Measurements from ENCODE around the gene PRPF40A. TPM values are rescaled to one million over a fixed set of nuclear protein-coding genes. Genes with fewer than 3 reads are reported as not detected.

PRPF40A gene
- total and polyA plus RNA-seq, 12 donors: 13.3 to 51.8 (median 33.1) TPM

GRCh38 chr2:152644189-152644873 is 72.9 kb downstream of the PRPF40A start:
- DNase-seq (no peak), ATAC-seq (no peak)
- H3K36me3 ChIP-seq: peaks cover 0 to 83% (median 17%) of the 10 kb centered on the region in 9 donors
- 92 to 95% methylated on average over 6 of the region's 6 CpGs for WGBS, 2 donors
- H3K4me1 ChIP-seq: peaks cover 0 to 25% (median 15%) of the 10 kb centered on the region in 9 donors
- intact Hi-C loops (cut with DNase I): no loop called here
- no peaks in the 10 kb centered on the region for H3K27me3 ChIP-seq
- TF ChIP-seq CTCF (IDR thresholded peaks at IDR 0.05): no peak
- no peaks in the 10 kb centered on the region for H3K9me3 ChIP-seq
- no peak overlapping the region for H3K27ac ChIP-seq
- no peak overlapping the region for H3K4me3 ChIP-seq

- Histone ChIP-seq H3K4me3 (no peak overlapping the region), H3K4me1 (peaks cover 0 to 4% (median 0%) of the 10 kb centered on the region in 9 donors), H3K27me3 (no peaks in the 10 kb centered on the region), H3K27ac (no peak overlapping the region), H3K9me3 (no peaks in the 10 kb centered on the region), H3K36me3 (peaks cover 0 to 82% (median 13%) of the 10 kb centered on the region in 9 donors)
- intact Hi-C loops (cut with DNase I): loop anchor here (5.0 to 10.0 kb wide), 7 partner anchors 304 to 606 kb away; partner anchors contain the start of genes STAM2 (in 3 of the 10) and FMNL2 (in 2 of the 10)
- DNase-seq (no peak), ATAC-seq (no peak)
- 80% methylated on average over 8 of the region's 8 CpGs for whole genome bisulfite sequencing, 2 donors
- TF ChIP-seq CTCF (IDR thresholded peaks at IDR 0.05): no peak
Observed at GRCh38 chr2:152638590-152638989, 78.7 kb downstream of the PRPF40A start.

- 91 to 98% methylated on average over 2 of the region's 2 CpGs for WGBS, 2 donors
Observed at GRCh38 chr2:152638056-152638455, 79.2 kb downstream of the PRPF40A start.

GRCh38 chr2:152637251-152637650 is 80.0 kb downstream of the PRPF40A start:
- Histone ChIP-seq H3K9me3 (no peaks in the 10 kb centered on the region), H3K36me3 (peaks cover 0 to 82% (median 13%) of the 10 kb centered on the region in 9 donors), H3K4me1 (peaks cover 0 to 4% (median 0%) of the 10 kb centered on the region in 9 donors), H3K27me3 (no peaks in the 10 kb centered on the region), H3K4me3 (no peak overlapping the region), H3K27ac (no peak overlapping the region)
- intact Hi-C loops (cut with DNase I): loop anchor here (5.0 to 10.0 kb wide), 7 partner anchors 302 to 605 kb away; partner anchors contain the start of genes STAM2 (in 3 of the 10) and FMNL2 (in 2 of the 10)
- TF ChIP-seq CTCF (IDR thresholded peaks at IDR 0.05): no peak
- 89 to 91% methylated on average over 7 of the region's 7 CpGs for WGBS, 2 donors
- no peak for ATAC-seq
- DNase-seq: no peak

More at GRCh38 chr2:152638056-152638455, 79.2 kb downstream of the PRPF40A start:
- H3K27me3 ChIP-seq: no peaks in the 10 kb centered on the region
- H3K27ac ChIP-seq: no peak overlapping the region
- no peak for TF ChIP-seq CTCF (IDR thresholded peaks at IDR 0.05)
- DNase-seq (no peak), ATAC-seq (no peak)
- H3K4me1 ChIP-seq: peaks cover 0 to 4% (median 0%) of the 10 kb centered on the region in 9 donors
- intact Hi-C loops (cut with DNase I): loop anchor here (5.0 to 10.0 kb wide), 7 partner anchors 303 to 606 kb away; partner anchors contain the start of genes STAM2 (in 3 of the 10) and FMNL2 (in 2 of the 10)
- no peak overlapping the region for H3K4me3 ChIP-seq
- no peaks in the 10 kb centered on the region for H3K9me3 ChIP-seq
- peaks cover 0 to 82% (median 13%) of the 10 kb centered on the region in 9 donors for H3K36me3 ChIP-seq
